Measurements from ENCODE around the gene POLR3GL. TPM values are rescaled to one million over a fixed set of nuclear protein-coding genes. Genes with fewer than 3 reads are reported as not detected.
A peak's percentile ranks its signal among the peaks of the same experiment; 100 is the strongest.

POLR3GL gene
- total RNA-seq, 1 experiment from 2014 or later, result 7.9 TPM

- peaks cover 79% of the 10 kb centered on the region for H3K27me3 Mint-ChIP-seq (ENCODE audit: low read depth)
- Histone ChIP-seq H3K27ac (ENCODE audit: insufficient read length, low read depth, low read length) (no peak overlapping the region), H3K27me3 (ENCODE audit: insufficient read depth, low read length) (peaks cover 43% of the 10 kb centered on the region)
Measured at GRCh38 chr1:145960468-145961108, 3.9 kb upstream of the POLR3GL start.

More at GRCh38 chr1:145960468-145961108, 3.9 kb upstream of the POLR3GL start:
- H2BK15ac ChIP-seq (ENCODE audit: low read depth, low read length), result no peak overlapping the region
- H3K23me2 ChIP-seq (ENCODE audit: insufficient read length, low read depth, low read length, poor library complexity, severe bottlenecking), result peaks cover 31% of the 10 kb centered on the region
- no peak overlapping the region for H4K8ac ChIP-seq (replicated peaks; ENCODE audit: insufficient read length, low read depth, low read length)
- Mint-ChIP-seq H3K36me3 (ENCODE audit: insufficient read depth in 1 of 3, low read depth in 3 of 3) (no peaks in the 10 kb centered on the region; a peak in 1 of 7 replicates), H3K4me3 (peak overlapping the region; percentile 87 to 95), H3K4me1 (peaks cover 42 to 50% of the 10 kb centered on the region in 2 experiments), H3K9me3 (no peaks in the 10 kb centered on the region), H3K27ac (peak overlapping the region in 2 of 3 experiments; percentile 77 to 94; a peak in 2 of 7 replicates)
- H3K4ac ChIP-seq (ENCODE audit: low read depth, low read length), result no peak overlapping the region
- no peak overlapping the region for H2BK5ac ChIP-seq (ENCODE audit: insufficient read length, low read length)
- no peak overlapping the region for H4K91ac ChIP-seq (ENCODE audit: insufficient read length, low read depth, low read length)
- H3K79me1 ChIP-seq (ENCODE audit: insufficient read depth, low read depth, low read length, poor library complexity, severe bottlenecking), result no peaks in the 10 kb centered on the region
- DNase-seq, result peak; percentile 92
- no peak overlapping the region for H3K23ac ChIP-seq (ENCODE audit: insufficient read length, low read depth, low read length)
- H2AFZ ChIP-seq (ENCODE audit: low read length), result peak overlapping the region; percentile 22
- H2AK5ac ChIP-seq (ENCODE audit: insufficient read length, low read length), result no peak overlapping the region
- H2BK120ac ChIP-seq (ENCODE audit: low read depth, low read length, poor library complexity, severe bottlenecking), result no peak overlapping the region
- peak overlapping the region; percentile 60 for H3K9ac ChIP-seq (ENCODE audit: extremely low read depth, insufficient read length, low read length)
- no peaks in the 10 kb centered on the region for H3K79me2 ChIP-seq (ENCODE audit: insufficient read depth, low read length)
- H3K18ac ChIP-seq (ENCODE audit: insufficient read length, low read depth, low read length), result no peak overlapping the region
- H3K56ac ChIP-seq (ENCODE audit: insufficient read length, low read depth, low read length), result no peak overlapping the region
- no CpG with 5 or more reads among the region's 44 CpGs for WGBS (ENCODE audit: extremely low coverage, insufficient read length, low lambda C conversion rate)
- no peaks in the 10 kb centered on the region for H3K9me3 ChIP-seq (ENCODE audit: control insufficient read depth, low read depth, low read length)
- no peak overlapping the region for H2BK12ac ChIP-seq (ENCODE audit: insufficient read length, low read depth, low read length)
- H4K5ac ChIP-seq (ENCODE audit: insufficient read length, low read depth, low read length), result no peak overlapping the region
- no peaks in the 10 kb centered on the region for H4K20me1 ChIP-seq (ENCODE audit: control insufficient read depth, insufficient read depth, insufficient read length)
- H3K4me1 ChIP-seq (ENCODE audit: insufficient read depth, low read length), result peaks cover 2% of the 10 kb centered on the region; the same call in 1 of the 2 replicates
- TF ChIP-seq, protein P1, sequence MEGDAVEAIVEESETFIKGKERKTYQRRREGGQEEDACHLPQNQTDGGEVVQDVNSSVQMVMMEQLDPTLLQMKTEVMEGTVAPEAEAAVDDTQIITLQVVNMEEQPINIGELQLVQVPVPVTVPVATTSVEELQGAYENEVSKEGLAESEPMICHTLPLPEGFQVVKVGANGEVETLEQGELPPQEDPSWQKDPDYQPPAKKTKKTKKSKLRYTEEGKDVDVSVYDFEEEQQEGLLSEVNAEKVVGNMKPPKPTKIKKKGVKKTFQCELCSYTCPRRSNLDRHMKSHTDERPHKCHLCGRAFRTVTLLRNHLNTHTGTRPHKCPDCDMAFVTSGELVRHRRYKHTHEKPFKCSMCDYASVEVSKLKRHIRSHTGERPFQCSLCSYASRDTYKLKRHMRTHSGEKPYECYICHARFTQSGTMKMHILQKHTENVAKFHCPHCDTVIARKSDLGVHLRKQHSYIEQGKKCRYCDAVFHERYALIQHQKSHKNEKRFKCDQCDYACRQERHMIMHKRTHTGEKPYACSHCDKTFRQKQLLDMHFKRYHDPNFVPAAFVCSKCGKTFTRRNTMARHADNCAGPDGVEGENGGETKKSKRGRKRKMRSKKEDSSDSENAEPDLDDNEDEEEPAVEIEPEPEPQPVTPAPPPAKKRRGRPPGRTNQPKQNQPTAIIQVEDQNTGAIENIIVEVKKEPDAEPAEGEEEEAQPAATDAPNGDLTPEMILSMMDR (conservative IDR thresholded peaks at IDR 0.05), result peak; percentile 42; the same call in 2 of the 3 replicates
- H3K4me2 ChIP-seq (ENCODE audit: insufficient read depth, insufficient read length, low read length), result peak overlapping the region; percentile 75
- no peak overlapping the region for H3T11ph ChIP-seq (ENCODE audit: low read length)
- H2BK20ac ChIP-seq (ENCODE audit: low read depth, low read length, poor library complexity, severe bottlenecking), result no peak overlapping the region
- no peak overlapping the region for H3K14ac ChIP-seq (ENCODE audit: insufficient read depth, low read length)

All from H9 (cell line).